IPS-11a (cell line): ENCODE data around the gene IQCE.

Experiments used
- H3K4me3 ChIP-seq: one replicate; pipeline ENCODE4 v1.5.1; 2013; ENCODE audit warnings: low read depth, low read length, control low read depth

IQCE gene

DNA sequence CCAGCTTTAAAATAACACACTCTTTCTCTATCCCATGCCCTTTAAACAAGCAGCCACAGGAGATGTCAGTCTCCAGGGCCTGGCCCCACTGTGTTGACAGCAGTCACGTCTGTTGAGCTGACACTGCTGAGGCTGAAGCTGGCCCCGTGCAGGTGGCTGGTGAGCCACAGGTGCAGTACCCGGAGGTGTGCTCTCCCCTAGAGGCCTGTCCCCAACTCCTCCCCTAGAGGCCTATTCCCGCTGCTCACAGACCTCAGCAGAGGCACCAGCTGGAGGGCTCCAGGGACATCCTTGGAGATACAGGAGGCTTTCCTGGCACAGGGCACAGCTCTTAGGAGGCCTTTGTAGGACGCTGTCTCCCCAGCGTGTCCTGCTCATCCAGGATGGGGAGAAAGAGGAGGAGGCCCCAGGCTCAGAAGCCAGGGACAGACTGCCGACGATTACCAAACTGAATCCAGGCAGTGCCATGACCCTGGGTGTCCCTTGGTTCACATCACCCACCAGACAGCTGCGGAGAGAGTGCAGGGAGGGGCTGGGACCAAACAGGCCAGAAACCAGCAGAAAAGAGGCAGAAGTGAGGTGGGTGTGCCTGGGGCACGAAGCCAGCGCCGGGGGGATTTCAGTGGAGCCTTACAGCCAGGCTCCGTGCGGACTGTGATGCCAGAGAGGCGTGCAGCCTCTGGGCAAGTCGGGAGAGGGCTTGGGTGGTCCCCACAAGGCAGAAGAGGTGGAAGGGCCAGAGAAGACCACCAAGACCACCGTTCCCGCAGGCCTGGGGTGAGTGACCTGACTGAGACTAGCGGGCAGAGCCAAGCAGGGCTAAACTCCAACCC is 54.5 kb downstream of the IQCE start:
- no peak overlapping the region for H3K4me3 ChIP-seq

DNA sequence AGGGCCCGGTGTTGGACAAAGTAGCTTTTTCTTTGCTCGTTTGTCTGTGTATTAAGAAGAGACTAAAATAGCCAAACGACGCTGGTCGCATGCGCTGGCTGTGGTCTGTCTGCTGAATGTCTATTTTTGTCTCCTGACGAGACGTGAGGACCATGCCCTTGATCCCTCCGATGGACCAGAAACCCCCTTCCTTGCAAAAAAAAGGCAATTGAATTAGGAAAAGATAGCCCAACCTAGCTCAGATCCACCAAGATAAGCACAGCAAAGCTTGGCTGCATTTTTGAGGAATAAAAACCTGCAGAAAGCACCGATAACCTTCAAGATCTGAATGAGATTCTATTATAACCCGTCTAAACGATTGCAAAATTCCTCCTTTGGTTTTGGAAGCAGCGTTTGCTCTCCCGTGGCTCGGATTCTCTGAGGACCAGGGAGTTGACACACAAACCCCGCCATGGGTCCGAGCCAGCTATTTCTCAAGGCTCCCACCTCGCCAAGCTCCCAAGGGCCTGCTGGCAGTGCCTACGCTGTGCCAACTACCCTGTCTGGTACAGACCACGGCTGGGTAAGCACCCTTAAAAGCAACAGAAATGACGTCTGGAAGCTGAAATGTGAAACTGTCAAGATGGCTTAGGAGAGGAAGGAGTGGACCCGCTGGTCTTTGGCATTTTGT is 55.3 kb downstream of the IQCE start:
- H3K4me3 ChIP-seq = no peak overlapping the region

DNA sequence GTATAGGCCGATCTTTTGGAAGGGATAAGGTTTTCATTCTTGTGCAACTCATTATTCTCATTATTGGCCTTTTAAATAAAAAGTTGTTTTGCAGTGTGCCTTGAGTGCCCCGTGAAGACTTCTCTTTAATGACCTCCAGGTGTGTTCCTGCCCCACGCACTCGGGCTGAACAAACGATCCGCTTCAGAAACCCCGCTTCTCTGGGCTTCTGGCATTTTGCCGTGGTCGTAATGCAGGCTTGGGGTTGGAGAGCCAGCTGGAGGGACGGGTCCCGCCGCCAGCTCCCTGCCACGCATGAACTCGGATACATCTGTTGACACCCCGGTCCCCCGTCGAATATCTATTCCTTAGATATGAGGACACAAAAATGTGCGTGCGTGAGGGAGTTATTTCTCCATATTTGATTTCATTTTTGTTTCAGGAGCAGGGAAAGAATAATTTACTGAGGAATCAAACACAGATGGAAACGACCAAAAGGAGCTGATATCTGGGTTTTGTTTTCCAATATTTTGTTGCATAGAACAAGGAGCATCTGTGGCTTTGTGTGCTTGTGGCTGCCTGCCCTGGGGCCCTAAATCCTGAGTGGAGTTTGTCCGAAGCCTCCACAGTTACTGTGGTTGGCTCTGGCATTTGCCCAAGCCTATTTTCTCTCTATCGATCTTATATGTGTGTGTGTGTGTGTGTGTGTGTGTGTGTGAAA is 56.0 kb downstream of the IQCE start:
- no peak overlapping the region for H3K4me3 ChIP-seq

DNA sequence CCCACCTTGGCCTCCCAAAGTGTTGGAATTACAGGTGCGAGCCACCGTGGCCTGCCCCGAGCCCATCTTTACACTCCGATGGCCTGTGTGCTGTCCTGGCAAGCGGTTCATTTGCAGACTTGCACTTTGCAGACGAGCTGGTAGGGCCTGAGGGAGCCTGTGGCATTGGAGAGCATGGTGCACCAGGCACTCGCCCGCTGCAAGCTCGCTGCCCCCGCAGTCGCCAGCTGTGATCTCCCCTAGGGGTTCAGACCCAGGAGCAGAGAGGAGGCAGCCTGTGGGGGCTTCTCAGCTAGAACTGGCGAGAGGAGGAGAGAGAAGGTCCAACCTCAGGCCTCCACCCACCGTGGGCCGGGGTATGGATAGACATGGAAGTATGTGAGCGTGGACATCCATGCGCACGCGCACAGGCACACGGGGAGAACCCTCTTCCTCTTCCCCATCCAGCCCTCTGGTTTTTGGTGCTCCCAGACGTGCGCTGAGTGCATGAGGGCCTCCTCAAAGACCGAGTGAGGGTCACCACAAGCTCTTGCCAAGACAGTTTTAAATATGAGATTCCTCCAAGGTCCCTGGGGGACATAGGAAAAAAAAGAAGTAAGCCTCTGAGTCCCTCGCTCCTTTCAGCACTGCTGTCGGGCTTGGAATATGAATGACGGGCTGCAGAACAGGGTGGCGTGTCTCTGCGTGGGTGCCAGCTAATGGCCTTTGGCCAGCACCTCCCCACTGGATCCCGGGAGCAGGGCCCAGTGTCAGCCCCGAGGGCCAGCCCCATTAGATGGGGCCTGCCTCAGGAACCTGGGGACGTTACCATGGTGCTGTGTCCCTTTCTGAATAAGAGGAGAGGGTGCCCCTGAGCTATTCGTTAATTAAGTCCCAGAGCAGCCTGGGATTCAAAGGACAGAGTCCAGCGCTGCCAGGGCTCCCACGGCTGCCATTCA is 57.9 kb downstream of the IQCE start:
- no peak overlapping the region for H3K4me3 ChIP-seq

GRCh38 chr7:2617325-2617905 is 58.6 kb downstream of the IQCE start:
- no peak overlapping the region for H3K4me3 ChIP-seq

DNA sequence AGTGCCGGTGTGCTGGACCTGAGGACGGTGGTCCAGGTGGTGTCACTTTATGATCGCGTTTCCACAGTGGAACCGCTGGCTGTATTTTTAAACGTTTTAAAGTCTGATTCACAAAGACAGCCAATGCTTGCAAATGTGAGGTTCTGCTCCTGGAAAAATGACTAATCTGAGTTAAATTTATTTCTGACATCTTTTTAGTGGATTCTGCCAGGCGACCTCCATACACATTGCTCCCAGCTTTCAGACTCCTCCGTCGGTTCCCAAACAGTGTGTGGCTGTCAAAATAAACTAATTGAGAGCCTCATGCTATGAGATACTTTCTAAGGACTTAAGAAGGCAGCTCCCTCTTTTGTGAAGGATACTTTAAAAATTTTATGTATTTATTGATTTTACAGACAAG is 60.3 kb downstream of the IQCE start:
- no peak overlapping the region for H3K4me3 ChIP-seq

GRCh38 chr7:2621061-2621828 is 62.5 kb downstream of the IQCE start:
- no peak overlapping the region for H3K4me3 ChIP-seq

DNA sequence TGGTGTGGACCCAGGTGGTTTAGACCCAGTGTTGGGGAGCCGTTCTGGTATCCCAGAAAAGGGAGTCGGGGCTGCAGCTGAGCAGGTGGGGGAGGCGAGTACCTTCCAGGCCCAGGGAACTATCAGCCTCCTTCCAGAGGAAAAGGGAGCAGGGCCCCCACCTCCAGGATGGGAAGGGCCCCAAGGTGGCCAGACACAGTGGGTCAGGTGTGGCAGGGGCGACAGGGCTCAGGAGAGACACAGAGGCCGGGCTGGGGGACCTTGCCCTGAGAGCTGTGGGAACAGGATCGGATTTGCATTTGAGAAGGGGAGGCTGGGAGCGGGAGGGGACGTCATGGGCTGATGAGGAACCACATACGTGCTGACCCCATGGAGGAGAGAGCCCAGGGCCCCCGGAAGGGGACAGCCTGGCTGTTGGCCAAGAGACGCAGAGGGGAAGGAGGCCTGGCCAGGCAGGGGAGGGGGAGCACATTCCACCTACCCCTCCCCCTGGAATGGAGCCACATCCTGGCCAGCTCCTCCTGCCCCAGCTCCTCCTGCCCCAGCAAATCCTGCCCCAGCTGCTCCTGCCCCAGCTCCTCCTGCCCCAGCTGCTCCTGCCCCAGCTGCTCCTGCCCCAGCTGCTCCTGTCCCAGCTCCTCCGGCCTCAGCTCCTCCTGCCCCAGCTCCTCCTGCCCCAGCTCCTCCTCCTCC is 63.3 kb downstream of the IQCE start:
- no peak overlapping the region for H3K4me3 ChIP-seq

GRCh38 chr7:2622869-2623697 is 64.3 kb downstream of the IQCE start:
- no peak overlapping the region for H3K4me3 ChIP-seq

GRCh38 chr7:2623698-2624014 is 64.9 kb downstream of the IQCE start:
- no peak overlapping the region for H3K4me3 ChIP-seq

- H3K4me3 ChIP-seq = no peak overlapping the region
Measured at GRCh38 chr7:2624293-2624886, 65.6 kb downstream of the IQCE start.

GRCh38 chr7:2626498-2627117 is 67.8 kb downstream of the IQCE start:
- no peak overlapping the region for H3K4me3 ChIP-seq

DNA sequence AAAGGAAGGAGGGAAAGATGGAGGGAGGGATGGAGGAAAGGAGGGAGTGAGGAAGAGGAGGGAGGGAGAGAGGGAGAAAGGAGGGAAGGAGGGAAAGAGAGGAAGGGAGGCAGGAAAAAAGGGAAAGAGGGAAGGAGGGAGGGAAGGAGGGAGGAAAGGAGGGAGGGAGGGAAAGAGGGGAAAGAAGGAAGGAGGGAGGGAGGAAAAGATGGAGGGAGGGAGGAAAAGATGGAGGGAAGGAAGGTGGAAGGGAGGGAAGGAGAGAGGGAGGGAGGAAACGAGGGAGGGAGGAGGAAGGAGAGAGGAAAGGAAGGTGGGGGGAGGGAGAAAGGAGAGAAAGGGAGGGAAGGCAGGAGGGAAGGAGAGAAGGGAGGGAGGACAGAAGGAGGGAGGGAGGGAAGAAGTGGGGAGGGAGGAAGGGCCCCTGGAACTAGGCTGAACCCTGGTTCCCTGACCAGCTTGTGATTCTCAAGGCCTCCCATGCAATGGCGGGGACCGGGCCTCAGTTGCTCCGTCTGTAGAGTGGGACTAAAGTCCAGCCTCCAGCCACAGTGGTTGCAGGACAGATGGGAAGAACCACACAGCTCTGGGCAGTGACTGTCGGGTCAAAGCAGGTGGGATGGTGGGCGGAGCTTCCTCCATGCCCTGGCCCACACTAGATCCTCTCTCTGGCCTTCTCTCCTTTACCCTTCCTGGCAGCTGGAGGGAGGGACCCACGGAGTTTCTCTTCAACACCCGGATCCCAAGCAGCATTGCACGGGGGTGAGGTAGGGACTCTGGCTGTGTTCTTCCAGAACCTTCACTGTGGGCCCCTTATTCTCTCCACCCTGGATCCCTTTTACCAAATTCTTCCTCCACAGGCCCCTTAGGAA is 68.7 kb downstream of the IQCE start:
- no peak overlapping the region for H3K4me3 ChIP-seq

GRCh38 chr7:2628130-2628482 is 69.3 kb downstream of the IQCE start:
- H3K4me3 ChIP-seq = no peak overlapping the region

GRCh38 chr7:2628891-2629290 is 70.1 kb downstream of the IQCE start:
- H3K4me3 ChIP-seq = no peak overlapping the region

GRCh38 chr7:2629746-2630681 is 71.2 kb downstream of the IQCE start:
- H3K4me3 ChIP-seq = no peak overlapping the region
